ENCODE results near the gene ADCY3.
"Not testable (repeated sequence)": the region's sequence is repeated elsewhere in the genome, so short reads cannot be mapped to it uniquely, and the experiment has no call there.

ADCY3 gene

DNA sequence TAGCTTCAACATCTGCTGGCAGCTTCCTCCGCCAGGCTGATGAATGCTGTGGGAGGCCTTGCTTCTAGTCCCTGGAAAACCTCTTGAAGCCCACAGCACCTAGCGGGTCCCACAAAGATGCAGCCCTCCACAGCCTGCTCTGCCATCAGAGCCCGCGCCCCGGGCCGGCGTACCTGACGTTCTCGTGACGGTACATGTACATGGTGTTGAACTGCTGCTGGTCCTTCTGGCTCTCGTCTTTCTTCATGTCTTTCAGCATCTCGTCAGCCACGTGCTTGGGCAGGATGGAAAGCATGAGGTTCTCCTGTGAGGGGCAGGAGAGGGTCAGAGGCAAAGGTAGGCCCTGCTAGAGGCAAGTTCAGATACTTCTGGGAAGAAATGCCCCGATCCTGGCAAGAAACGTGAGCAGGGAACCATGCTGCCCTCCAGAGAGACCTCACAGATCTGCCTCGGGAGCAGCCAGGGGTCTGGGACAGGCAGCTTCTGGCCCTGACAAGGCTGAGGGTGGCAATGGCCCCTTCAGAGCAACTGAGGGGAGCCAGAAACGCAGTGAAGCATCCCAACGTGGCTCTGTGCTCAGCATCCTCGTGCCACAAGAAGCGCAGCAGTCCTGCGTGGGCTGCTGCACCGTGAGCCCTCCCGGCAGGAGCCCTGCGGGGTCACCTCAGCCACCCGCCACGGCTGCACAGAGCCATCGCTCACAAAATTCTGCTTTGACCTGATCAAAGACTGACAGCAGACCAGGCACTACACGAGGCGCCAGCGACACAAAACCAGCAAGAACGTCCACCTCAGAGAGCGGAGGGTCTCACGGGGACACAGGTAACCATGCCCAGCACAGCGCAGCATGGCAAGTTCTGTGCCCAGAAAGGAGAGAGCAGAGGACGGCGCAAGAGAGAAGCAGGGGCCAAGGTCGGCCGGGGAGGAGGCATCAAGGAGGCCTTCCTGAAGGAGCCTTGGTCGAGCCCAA lies 77.7 kb downstream of the ADCY3 start:
- DNase-seq: no peak

DNA sequence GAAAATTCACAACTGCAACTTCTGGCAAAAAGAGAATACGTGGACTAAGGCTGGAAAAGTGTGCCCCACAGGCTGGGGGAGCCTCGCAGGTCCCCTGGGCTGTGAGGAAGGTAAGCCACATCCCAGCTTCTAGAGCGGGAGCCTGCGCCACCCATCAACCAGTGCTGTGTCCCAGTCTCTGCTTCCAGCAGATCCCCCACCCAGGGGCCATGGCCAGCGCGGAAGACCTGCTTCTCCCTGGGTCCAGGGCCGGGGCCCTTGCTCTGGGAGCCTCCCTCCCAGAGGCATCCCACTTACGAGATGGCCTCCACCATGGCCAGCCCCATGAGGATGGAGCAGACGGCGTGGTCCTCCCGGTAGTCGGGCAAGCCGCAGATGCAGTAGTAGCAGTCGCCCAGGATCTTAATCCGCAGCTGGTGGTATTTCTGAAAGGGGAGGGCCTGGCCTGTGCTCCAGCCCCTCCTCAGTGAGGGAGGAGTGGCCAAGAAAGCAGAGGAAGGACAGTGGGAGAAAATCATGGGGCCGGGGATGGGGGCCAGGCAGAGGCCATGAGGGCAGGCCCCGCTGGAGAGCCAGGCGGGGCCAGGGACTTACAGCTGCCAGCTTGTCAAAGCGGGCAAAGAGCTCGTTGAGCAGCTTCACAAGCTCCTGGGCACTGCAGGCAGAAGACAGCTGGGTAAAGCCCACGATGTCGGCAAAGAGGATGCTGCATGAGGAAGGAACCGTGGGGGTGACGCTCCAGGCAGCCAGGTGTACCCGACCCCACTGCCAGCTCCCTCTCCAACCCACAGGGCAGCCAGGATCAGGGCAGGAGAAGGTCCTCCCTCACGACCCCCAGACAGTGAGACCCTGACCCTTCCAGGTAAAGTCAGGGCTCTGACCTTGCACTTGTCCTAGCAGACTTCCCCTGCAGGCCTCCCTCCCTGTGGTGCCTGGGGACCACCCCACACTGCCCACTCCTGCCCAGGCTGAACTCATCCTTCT lies 78.8 kb downstream of the ADCY3 start:
- DNase-seq: no peak

DNA sequence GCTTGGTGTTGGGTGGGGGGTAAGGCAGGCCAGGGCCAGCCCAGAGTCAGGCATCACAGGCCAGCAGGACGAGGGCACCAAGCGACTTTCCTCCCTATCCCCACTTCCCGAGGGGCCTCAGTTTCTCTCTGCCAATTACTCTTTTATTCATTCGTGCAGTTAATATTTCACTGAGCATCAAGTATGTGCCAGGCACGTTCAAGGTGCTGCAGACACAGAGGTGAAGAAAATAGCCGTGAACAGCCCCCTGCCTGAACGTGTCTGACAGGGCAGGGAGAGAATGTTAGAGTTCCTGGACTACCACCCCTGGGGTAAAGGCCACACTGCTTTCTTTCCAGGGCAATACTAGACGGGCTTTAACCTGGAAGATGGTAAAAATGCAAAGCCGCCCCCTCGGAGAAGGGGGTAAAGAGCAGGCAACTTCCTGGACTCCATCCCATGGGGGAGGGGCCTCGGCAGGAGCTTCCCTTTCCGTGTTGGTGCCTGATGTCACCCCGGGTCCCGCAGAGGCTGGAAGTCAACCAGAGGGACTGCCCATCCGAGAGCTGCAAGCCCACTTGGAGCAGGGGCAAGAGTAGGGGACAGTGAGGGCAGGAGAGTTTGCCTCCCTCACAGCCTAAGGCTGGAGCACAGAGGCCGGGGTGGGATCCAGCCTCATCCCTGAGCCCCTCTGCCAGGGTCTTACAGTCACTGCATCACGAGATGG lies 79.7 kb downstream of the ADCY3 start:
- DNase-seq: no peak

DNA sequence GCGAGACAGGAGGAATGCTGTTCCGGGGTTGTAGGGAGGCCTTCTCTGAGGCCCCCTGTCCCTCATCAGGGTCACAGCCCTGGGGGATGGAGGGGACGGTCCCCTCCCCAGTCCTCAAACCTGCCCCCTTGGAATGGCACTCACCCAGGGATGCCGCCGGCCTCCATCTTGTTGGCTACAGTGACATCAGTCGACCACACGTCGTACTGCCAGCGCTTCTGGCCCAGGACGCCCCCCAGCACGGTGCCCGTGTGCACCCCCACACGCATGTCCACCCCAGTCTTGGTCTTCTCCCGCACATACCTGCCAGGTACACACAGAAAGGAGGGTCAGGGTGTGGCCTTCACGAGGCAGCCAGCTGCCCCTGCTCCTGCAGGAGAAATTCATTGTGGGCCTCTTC lies 80.3 kb downstream of the ADCY3 start:
- DNase-seq: no peak

DNA sequence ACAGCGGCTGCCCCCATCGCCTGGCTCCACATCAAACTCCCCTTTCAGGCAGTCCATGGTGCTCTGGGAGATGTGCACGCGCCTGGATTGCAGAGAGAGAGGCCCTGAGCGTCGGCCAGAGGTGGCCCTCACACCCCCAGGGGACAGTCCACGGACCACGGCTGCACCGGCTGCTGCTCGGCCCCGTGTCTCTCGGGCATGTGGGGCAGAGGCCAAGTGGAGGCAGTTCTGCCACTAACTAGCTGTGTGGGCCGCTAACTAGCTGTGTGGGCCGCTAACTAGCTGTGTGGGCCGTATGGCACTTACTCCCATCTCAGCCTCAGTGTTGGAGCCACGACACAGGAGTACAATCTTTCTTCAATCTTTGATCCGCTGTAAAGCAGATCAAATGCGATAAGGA lies 81.5 kb downstream of the ADCY3 start:
- DNase-seq: no peak

DNA sequence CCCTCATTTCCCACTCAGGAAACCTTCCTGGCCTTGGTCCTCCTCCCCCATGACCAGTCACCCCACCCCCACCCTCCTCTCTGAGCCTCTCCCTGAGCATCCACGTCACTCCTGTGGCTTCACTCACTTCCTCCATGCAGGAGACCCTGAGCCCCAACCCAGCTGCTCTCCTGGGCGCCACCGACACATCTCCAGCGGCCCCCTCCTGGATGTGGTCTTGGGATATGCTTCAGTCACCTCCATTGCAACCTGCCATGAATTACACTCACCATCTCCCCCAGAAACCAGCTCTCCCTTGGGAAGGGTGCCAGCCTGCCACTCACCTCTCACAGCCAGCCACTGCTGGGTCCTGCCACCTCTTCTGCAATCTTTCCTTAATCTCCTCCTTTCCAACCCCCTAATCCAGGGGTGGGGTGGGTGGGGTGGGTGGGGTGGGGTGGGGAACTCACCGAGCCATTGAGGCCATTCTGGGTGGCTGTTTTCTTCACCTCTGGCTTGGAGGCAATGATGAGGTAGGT lies 82.0 kb downstream of the ADCY3 start:
- DNase-seq: no peak

DNA sequence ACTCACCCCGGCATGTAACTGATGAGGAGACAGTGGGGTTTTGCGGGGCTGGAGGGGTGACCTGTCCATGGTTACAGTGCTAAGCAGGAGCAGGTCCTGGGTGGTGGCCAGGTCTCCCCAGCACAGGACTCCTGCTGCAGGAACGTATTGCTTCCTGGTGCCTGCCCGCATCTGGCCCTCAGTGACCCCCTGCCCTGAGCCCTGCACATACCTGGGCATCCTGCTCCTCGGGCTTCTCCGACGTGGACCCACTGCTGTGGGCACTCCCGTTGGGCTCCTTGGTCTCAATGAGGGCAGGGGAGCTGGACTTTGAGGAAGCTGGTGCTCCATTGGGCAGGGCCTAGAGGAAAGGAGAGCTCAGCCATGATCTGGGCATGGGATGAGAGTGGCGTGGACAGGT lies 83.3 kb downstream of the ADCY3 start:
- no peak for DNase-seq

DNA sequence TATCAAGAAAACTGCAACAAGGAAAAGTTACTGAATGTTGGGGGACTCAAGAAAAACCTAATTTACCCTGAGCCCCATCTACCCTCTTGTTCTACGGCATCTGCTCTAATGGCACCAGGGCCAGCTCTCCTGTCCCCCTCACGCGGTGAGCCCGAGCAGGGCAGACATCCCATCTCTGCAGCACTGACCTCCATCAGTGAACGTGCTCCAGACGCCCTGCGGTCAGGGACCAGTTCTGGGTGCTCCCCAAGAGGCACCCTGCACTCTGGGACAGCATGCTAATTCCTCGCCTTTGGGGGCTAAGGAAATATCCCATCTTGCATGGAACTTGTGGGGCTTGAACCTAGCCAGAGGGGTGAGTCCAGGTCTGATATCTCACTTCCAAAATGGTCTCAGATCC lies 83.8 kb downstream of the ADCY3 start:
- DNase-seq: no peak

DNA sequence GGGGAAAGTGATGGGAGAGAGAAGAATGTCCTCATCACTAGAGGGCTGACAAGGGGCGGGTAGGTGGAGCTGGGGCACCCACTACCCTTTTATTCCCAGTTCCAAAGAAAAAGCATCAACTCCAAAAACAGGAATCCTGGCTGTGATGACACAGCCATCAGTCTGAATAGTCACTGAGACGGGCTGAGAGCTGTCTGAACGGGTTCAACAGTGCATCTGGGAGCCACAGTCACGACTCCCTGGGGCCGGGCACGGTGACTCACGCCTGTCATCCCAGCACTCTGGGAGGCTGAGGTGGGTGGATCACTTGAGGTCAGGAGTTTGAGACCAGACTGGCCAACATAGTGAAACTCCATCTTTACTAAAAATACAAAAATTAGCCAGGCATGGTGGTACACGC lies 84.6 kb downstream of the ADCY3 start:
- DNase-seq: not testable (repeated sequence)

DNA sequence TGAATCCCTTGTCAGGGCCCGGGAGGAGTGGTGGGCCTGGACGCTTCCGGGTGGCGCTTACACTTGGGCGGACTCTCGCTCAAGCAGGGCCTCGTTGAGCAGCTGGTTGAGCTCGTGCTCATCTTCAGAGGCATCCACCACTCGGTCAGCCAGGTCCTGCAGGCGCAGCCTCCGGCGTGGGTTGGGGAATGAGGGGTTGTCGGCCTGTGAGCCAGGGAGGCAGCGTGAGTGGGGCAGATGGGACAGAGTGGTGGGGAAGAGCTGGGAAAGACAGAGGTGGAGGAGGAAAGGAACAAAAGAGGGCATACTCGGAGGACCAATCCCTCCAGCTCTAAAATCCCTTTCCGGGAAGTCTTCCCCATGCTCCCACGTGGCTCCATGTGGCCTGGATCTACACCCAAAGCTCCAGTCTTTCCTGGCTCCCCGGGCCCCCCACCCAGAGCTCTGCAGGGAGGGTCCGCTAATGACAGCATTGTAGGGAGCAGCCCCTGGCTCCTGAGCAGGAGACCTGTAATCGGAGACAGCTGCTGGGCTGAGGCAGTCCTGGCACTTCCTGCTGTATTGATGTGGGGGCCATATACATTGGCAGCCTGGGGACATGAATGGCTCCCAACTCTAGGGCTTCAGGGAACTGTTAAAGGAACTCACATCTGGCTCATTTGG lies 85.2 kb downstream of the ADCY3 start:
- DNase-seq: no peak

DNA sequence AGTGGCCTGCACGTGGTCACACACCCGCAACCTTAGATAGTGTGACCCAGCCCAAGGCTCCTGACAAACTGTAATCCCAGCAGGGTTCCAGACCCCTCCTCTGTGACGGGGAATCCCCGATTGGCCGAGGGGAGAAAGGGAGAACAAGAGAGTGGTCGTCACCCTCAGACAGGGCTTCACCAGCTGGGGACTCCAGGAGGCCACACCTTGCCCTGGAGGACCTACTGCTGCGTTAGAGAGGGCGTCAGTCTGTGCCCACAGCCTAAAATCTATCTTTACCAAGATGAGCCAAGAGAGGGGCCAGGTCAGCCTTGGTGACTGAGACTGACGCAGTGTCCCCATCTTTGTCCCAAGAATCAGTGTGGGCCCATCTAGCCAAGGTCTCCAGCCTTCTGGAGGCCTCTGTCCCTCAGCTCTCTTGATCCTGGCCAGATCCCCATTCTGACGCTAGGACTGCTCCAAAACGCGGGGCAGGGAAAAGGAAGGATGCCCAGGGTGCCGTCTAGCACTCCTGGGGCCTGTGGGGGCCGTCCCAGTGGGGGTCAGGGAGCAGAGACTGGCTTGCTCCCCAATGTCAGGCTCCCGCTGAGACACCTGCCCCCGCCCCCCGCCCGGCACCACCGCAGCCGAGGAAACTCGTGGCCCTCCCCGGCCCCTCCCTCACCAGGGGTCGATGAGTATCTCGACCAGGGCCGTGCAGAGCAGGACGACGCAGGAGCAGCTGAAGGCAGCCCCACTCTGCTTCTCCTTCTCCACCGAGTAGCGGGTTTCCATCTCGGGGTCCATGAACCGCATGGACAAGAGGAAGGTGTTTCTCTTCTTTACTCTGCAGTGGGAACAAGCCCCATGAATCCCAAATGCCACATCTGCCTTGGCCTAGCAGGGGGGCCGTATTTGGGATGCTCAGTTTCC lies 86.0 kb downstream of the ADCY3 start:
- DNase-seq: no peak

DNA sequence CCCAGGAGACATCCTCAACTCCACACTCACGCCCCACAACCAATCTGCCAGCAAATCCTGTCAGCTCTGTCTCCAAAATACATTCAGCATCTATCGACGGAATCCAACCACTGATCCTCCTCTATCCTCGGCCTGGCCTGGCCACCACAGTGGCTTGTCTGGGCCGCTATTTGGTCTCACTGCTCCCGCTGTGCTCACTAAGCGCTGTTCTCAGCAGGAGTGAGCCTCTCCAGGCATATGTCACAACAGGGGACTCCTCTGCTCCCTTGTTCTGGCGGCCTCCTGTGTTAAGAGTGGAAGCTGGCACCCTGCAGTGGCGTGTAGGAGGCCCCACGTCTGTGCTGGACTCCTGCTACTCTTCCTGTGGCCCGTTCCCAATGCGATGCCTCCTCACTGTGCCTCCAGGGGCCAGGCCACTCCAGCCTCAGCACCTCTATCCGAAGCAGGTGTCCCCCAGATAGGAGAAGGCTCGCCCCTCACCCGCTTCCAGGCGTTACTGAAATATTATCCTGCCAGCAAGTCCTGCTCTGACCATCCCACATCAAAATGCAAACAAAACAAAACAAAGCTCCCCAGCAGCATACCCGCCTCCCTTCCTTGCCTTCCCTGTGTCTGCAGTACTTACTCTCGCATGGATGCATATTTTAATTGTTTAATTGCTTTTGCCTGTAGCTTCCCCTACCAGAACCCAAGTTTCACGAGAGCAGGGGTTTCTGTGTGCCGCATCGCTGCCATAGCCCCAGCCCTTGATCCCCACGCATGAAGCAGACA lies 86.9 kb downstream of the ADCY3 start:
- peak; percentile 94 for DNase-seq

DNA sequence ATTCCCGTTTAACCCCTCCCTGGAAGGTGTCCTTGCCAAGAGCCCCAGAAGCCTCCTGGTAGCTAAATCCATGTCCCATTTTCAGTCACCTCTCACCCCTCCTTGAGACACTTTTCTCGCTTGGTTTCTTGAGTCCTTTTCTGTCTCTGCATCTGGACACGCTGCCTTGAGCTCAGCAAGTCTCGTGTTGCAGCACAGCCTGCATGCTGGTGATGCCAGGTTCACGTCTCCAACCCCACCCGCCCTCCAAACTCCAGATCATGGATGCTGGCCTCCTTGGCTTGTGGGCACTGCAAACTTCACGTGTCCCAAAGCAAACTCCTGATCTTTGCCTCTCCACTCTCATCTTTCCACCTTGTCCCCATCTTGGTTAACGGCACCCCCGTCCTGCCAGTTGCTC lies 87.5 kb downstream of the ADCY3 start:
- DNase-seq: no peak

DNA sequence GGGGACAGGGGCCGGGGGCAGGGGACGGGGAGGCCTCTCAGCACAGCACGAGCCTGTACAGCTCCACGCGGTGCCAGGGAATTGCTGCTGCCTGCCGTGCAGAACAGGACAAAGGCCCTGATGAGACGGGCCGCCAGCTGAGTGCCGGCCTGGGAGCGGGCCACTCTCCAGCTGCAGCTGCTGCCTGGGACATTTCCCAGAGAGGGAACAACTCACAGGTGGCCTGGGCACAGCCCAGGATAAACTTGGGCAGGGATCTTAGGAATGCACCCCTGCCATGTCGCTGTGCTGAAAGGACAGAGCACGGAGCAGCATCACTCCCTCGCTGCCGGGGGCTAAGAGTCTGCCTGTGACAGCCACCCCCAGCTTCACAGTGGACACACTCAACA lies 88.0 kb downstream of the ADCY3 start:
- DNase-seq: peak; percentile 19

DNA sequence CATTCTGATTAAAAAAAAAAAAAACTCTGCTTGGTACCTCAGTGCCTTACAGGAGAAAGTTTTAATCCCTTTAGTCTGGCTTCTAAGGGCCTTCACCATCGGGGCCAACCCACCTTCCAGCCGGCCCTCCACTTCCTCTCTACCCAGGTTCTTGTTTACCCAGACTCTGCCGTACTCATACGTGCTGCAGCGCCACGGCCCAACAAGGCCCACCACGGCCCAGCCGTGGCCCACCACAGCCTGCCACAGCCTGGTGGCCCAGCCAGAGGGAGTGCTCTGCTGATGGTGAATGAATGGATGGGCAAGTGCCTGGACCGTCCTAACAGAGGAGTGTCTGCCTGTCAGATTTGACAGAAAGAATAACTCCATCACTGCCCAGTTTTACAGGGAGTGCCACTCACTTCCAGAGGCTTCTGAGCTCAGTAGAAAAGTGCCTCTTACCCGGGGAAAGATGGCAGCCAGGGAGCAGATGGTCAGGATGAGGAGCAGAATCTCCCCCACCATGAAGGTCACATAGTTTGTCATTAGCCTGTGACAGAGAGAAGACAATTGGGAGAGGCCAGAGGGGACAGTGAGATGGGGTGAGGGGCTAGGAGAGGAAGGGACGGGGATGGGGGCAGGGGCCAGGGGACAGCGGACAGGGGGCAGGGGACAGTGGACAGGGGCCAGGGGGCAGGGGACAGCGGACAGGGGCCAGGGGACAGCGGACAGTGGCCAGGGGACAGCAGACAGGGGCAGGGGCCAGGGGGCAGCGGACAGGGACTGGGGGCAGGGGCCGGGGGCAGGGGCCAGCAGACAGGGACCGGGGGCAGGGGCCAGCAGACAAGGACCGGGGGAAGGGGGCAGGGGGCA lies 88.6 kb downstream of the ADCY3 start:
- no peak for DNase-seq

DNA sequence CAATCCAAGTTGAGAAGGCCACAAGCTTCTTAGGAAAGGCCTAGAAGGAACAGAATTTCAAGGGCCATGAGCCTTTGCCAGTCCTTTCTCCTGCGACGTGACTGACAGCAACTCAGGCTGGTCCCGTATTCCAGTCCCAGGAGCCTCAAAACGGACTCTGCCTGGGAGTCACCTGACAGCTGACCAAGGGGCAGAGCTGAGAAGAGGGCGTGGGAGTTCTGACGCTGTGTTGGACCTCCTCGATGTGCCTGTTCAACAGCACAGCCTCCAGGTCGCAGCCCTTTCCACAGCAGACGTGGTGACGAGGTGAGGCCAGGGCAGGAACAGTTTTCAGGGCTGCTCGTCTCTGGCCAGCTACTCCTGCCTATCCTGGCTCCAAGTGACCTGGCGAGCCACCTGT lies 89.3 kb downstream of the ADCY3 start:
- DNase-seq: no peak

DNA sequence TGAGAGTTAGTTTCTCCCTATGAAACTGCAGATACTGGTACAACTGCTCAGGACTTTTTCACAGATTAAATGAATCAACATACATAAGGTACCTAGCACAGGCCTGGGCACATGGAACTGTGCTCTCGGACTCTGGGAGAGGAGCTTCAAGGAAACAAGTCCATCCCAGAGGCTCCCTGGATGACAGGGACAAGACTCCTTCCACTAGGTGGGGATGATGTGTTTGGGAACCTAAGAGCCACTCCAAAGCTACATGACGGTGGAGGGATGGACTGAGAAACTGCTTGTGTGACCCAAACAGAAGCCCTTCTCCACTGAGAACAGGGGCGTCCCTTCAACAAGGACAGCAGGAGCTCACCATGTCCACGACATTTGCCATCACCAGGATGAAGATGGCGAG lies 89.7 kb downstream of the ADCY3 start:
- peak; percentile 36 for DNase-seq

DNA sequence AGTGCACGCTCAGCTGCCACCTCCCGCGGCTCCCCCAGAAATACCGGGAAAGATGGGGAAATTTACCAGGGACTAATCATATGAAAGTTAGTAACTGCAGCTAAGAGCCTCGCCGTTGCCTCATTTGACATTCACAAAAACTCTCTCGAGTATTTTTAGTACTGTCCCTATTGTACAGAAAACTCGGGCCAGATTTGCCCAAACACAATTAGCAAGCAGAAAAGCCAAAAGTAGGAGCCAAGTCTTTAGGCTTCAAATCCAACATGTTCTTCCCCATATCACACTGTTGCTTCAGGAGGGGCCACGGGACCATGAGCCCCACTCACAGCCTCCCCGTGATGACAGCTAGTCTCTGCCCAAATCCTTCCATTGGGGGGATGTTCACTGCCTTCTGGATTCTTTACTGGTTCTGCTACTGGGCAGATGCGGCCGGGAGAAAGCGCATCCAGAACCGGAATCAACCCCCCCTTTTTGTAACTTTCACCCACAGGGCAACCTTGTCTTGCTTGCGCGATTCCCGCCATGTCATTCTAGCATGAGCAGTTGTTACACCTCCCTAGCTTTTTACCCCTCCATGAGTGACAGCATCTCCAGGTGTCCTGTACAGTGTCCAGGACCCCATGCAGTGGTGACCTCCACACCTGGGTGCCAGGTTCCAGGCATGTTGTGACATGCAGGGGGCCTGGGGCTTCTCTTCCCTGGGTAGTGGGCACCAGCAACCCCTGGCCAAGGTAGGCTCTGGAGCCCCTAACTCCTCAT lies 91.6 kb downstream of the ADCY3 start:
- DNase-seq: no peak
